A673 (cell line): Measurements from ENCODE around the gene FILIP1.

Experiments used
- EZH2 ChIP-seq: fragments of 200-600 bp; sonication (generic); IDR thresholded peaks from 2 replicates; pipeline ENCODE4 v1.6.1; 2017; ENCODE audit warnings: borderline replicate concordance, low read depth, mild to moderate bottlenecking, mixed read lengths, antibody characterized with exemption, low read length; ENCODE audit not compliant: poor library complexity, severe bottlenecking
- TF ChIP-seq, protein P1 (sequence below): fragments of 300-800, 200-600 bp; sonication (generic); conservative IDR thresholded peaks from 2 replicates; pipeline ENCODE4 v1.5.1; 2017; ENCODE audit warnings: low read depth, mild to moderate bottlenecking, antibody characterized with exemption, low read length, moderate library complexity, mixed read lengths

DNA sequence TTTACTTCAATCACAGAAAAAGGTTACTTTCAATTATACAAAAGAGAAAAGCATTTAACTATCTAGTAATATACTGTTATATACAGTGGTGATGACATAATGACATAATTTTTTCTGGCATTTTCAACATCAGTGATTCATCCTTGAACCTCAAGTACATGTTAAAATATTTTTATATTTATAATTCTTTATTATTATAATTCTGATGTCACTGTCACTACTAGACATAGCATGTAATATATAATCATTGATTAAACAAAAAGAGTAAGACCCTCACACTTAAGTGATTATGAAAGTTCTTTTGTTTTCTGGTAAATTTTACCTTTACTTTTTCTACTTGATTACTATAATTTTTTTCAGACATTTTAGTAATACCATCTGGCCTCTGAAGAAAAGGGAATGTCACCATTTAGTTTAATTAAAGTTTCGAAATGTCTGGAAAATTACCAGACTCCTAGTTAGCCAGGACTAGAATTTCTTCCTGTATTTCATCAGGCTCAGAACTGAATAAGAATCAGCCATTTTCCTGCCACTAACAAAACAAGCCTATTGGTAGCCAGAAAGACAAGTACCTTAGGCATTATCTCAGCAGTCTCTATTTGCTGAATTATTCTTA, 71.5 kb downstream of the FILIP1 start:
- TF ChIP-seq, protein P1, sequence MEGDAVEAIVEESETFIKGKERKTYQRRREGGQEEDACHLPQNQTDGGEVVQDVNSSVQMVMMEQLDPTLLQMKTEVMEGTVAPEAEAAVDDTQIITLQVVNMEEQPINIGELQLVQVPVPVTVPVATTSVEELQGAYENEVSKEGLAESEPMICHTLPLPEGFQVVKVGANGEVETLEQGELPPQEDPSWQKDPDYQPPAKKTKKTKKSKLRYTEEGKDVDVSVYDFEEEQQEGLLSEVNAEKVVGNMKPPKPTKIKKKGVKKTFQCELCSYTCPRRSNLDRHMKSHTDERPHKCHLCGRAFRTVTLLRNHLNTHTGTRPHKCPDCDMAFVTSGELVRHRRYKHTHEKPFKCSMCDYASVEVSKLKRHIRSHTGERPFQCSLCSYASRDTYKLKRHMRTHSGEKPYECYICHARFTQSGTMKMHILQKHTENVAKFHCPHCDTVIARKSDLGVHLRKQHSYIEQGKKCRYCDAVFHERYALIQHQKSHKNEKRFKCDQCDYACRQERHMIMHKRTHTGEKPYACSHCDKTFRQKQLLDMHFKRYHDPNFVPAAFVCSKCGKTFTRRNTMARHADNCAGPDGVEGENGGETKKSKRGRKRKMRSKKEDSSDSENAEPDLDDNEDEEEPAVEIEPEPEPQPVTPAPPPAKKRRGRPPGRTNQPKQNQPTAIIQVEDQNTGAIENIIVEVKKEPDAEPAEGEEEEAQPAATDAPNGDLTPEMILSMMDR = no peak
- TF ChIP-seq EZH2 = no peak
